AG04449 (cell line): ENCODE measurements around the gene METTL21C.

Source experiments
- CTCF ChIA-PET: fragments of 350-600 bp; formaldehyde crosslinking; extraction: SDS; loops from one replicate; lab custom pipeline; 2021; ENCODE audit warnings: antibody characterized with exemption; lab: Yijun Ruan, JAX
- POLR2A ChIA-PET: fragments of 400-600, 350-600 bp; formaldehyde crosslinking; extraction: SDS; loops from one replicate; lab custom pipeline; 2020; ENCODE audit warnings: antibody characterized with exemption, inconsistent platforms; lab: Yijun Ruan, JAX
- DNase-seq: peaks from one replicate; pipeline ENCODE4 v3.0.0-alpha.2; 2010; ENCODE audit warnings: low read depth, low spot score
- H3K4me3 ChIP-seq: 2 replicates; pipeline ENCODE4 v1.5.1; 2011; ENCODE audit warnings: low read depth, mild to moderate bottlenecking, control low read depth, low read length
- CTCF ChIP-seq: IDR thresholded peaks from one replicate; pipeline ENCODE4 v1.5.1; 2011; ENCODE audit warnings: mild to moderate bottlenecking, moderate library complexity, low read length, control low read depth, inconsistent platforms; ENCODE audit not compliant: insufficient read depth; ENCODE audit errors: missing control alignments

METTL21C gene

GRCh38 chr13:102721800-102722231 is 27.0 kb upstream of the METTL21C start:
- no peak overlapping the region for H3K4me3 ChIP-seq
- peak; percentile 19 for DNase-seq
- CTCF ChIA-PET, result interaction anchor here (0.9 to 2.2 kb wide), 5 partner anchors 14 to 142 kb away, joined by 3 to 8 read pairs (median 4); no protein-coding TSS in a partner anchor
- TF ChIP-seq CTCF, result no peak
- POLR2A ChIA-PET, result no interaction called here

GRCh38 chr13:102718746-102719145 is 23.9 kb upstream of the METTL21C start:
- ChIA-PET CTCF (interaction anchor here (1.6 to 2.9 kb wide), 2 partner anchors 127 to 138 kb away, joined by 5 to 16 read pairs; no protein-coding TSS in a partner anchor), POLR2A (no interaction called here)
- DNase-seq, result no peak
- no peak for TF ChIP-seq CTCF
- no peak overlapping the region for H3K4me3 ChIP-seq

- no peak for DNase-seq
- CTCF ChIA-PET, result interaction anchor here (2.1 kb wide), 1 partner anchor 9 kb away, joined by 8 read pairs; no protein-coding TSS in a partner anchor
- no peak for TF ChIP-seq CTCF
- no peak overlapping the region for H3K4me3 ChIP-seq
- POLR2A ChIA-PET, result no interaction called here
Observed at GRCh38 chr13:102715447-102715846, 20.6 kb upstream of the METTL21C start.

- no peak for DNase-seq
- no peak for TF ChIP-seq CTCF
- no peak overlapping the region for H3K4me3 ChIP-seq
- POLR2A ChIA-PET, result no interaction called here
- CTCF ChIA-PET, result interaction anchor here (2.4 kb wide), 1 partner anchor 15 kb away, joined by 14 read pairs; no protein-coding TSS in a partner anchor
Observed at GRCh38 chr13:102710261-102710679, 15.4 kb upstream of the METTL21C start.

- TF ChIP-seq CTCF, result no peak
- H3K4me3 ChIP-seq, result no peak overlapping the region
- no peak for DNase-seq
- POLR2A ChIA-PET, result no interaction called here
- CTCF ChIA-PET, result interaction anchor here (1.2 kb wide), 1 partner anchor 16 kb away, joined by 5 read pairs; no protein-coding TSS in a partner anchor
Observed at GRCh38 chr13:102709536-102709935, 14.7 kb upstream of the METTL21C start.

GRCh38 chr13:102708991-102709390 is 14.1 kb upstream of the METTL21C start:
- no peak for DNase-seq
- POLR2A ChIA-PET, result no interaction called here
- CTCF ChIA-PET, result interaction anchor here (1.2 kb wide), 1 partner anchor 16 kb away, joined by 5 read pairs; no protein-coding TSS in a partner anchor
- no peak for TF ChIP-seq CTCF
- no peak overlapping the region for H3K4me3 ChIP-seq
